NCI-H2081 treated with DMSO at 0.1 percent for 48 hours (cell line): ENCODE data around the gene PDZRN3.
"Not testable (repeated sequence)": the region's sequence is repeated elsewhere in the genome, so short reads cannot be mapped to it uniquely, and the experiment has no call there.

Source experiments
- DNase-seq: peaks from one replicate; lab custom pipeline; 2025; lab: John Stamatoyannopoulos, UW

Gene PDZRN3

GRCh38 chr3:73490453-73491286, 134.1 kb downstream of the PDZRN3 start:
- DNase-seq = no peak

DNA sequence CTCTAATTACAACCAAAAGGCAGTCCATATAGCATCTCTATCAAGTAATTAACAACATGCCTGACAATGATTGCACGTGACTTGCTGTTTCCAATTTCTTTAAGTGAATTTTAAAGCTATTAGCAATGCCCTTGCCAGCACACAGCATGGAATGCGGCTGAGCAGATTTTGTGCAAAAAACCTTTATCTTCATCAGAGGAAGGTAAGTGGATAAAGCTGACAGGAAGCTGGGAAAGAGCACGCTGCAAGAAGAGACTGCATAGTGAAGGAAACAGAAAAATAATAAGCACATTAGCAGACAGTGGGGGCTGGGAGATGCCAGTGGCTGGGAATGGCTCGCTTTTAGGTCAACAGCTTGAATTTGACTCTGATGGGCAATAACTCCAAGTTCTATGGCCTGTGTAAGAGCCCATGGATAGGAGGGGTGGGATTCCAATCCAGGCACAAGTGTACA, 138.8 kb downstream of the PDZRN3 start:
- no peak for DNase-seq

- no peak for DNase-seq
Observed at GRCh38 chr3:73484656-73485248, 140.0 kb downstream of the PDZRN3 start.

- DNase-seq = no peak
Observed at GRCh38 chr3:73481888-73482287, 142.9 kb downstream of the PDZRN3 start.

DNA sequence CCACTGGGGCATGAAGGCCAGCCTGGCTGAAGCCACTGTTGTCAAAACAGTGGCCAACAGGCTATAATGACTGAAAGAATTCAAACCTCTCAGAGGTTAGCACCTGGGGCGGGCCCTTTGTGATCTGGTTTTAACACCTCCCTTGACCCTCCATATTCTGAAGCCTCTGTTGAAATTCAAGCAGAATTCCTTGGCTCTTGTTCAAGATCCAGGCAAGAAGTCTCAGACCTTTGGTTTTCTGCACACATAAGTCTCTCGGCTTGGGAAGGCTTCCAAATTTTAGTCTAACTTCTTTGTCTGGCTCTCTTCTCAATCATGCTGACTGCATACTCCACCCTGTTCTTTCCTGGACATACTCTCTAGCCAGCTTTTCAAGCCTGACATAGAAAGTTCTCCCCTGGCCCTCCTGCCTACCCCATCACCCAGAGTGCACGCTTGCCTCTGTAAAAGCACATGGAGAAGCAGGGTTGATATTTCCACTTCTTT, 144.5 kb downstream of the PDZRN3 start:
- DNase-seq = no peak

GRCh38 chr3:73479325-73479724, 145.4 kb downstream of the PDZRN3 start:
- no peak for DNase-seq

GRCh38 chr3:73478858-73479257, 145.9 kb downstream of the PDZRN3 start:
- no peak for DNase-seq

DNA sequence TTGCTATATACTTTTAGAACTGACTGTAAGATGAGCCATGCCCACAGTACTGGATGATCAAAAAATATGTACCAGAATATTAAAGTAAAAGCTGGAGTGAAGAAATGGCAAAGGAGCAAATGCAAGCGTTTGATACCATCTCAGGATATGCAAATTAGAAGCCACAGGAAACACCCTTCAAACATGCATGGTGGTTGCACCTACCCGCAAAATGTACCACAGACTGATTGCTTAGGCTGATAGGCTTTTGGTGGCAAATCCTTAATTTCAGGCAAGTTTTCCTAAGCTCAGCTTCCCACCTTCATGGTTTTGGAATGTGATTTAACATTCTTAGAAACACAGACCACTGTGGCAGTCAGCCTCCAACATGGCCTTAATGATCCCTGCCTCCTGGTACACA, 149.0 kb downstream of the PDZRN3 start:
- no peak for DNase-seq

GRCh38 chr3:73475175-73475574, 149.6 kb downstream of the PDZRN3 start:
- no peak for DNase-seq

GRCh38 chr3:73474619-73475018, 150.1 kb downstream of the PDZRN3 start:
- DNase-seq = no peak

- DNase-seq = no peak
Observed at GRCh38 chr3:73473898-73474416, 150.8 kb downstream of the PDZRN3 start.

GRCh38 chr3:73473181-73473897, 151.4 kb downstream of the PDZRN3 start:
- no peak for DNase-seq

GRCh38 chr3:73471986-73472787, 152.6 kb downstream of the PDZRN3 start:
- DNase-seq = no peak

GRCh38 chr3:73470860-73471259, 153.9 kb downstream of the PDZRN3 start:
- no peak for DNase-seq

DNA sequence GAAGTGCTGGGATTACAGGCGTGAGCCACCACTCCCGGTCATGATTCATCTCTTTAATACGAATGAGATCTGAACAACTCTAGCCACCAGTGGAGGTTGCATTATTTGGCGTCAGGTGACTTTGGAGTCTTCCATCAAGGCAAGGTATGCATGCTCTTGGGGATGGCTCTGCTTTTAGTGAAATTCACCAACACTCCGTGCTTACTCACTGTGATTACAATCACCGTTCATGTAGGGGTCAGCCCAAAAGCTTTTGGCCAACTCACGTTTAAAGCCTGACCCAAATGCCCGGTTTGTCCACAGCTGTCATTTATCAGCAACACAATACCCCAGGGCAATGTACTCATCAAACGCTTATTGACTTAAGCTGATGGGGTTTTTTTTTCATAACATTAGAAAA, 155.4 kb downstream of the PDZRN3 start:
- no peak for DNase-seq

- no peak for DNase-seq
Observed at GRCh38 chr3:73467211-73467610, 157.5 kb downstream of the PDZRN3 start.

- DNase-seq = no peak
Observed at GRCh38 chr3:73465926-73466325, 158.8 kb downstream of the PDZRN3 start.

- not testable (repeated sequence) for DNase-seq
Observed at GRCh38 chr3:73464126-73464525, 160.6 kb downstream of the PDZRN3 start.

GRCh38 chr3:73461547-73461946, 163.2 kb downstream of the PDZRN3 start:
- no peak for DNase-seq

DNA sequence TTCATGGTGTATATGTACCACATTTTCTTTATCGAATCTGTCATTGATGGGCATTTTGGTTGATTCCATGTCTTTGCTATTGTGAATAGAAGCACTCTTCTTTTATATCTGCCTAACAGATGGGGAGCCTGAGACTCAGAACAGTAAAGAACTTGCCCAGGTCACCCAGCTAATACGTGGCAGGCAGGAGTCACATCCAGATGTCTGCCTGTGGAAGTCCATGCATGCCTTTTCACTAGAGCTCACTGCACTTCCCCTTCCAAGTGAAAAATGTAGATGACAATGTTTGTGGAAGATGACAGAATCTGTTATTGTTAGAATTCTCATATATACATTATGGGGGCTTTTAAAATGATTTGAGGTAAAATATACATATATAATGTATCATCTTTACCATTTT, 165.0 kb downstream of the PDZRN3 start:
- DNase-seq = no peak

GRCh38 chr3:73453666-73454065, 171.1 kb downstream of the PDZRN3 start:
- no peak for DNase-seq

DNA sequence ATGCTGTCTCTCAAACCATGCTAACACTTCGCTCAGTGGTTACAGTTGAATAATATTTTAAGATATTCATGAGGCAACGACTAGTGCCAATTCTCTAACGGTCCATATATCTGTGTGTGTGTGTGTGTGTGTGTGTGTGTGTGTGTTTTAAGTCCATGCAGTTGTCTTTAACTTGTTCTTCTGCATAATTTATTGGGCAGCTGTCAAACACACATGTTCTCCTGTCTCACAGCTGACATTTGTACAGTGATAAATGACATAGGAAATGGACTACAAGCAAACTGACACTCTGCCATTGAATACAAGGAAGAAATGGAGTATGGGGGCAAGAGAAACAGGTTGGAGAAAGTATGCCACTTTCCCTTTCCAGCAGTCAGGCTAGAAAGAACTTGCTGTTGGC, 172.0 kb downstream of the PDZRN3 start:
- no peak for DNase-seq
